Erythroblast (primary cell): Measurements from ENCODE around the gene NDEL1.

Experiments used
- DNase-seq, 2 experiments: peaks; one replicate each; lab custom pipeline; 2025; lab: John Stamatoyannopoulos, UW
- GATA1 ChIP-seq: IDR thresholded peaks from 2 replicates; pipeline ENCODE4 v1.6.1; 2011; ENCODE audit warnings: low read depth, mild to moderate bottlenecking, control low read depth, low read length, moderate library complexity
- POLR2A ChIP-seq: IDR thresholded peaks from 2 replicates; pipeline ENCODE4 v1.6.1; 2011; ENCODE audit warnings: mild to moderate bottlenecking, low read length

NDEL1 gene

GRCh38 chr17:8405499-8406016, 30.1 kb upstream of the NDEL1 start:
- no peak for DNase-seq
- TF ChIP-seq POLR2A (no peak), GATA1 (no peak)

GRCh38 chr17:8406174-8406573, 29.5 kb upstream of the NDEL1 start:
- DNase-seq: no peak
- TF ChIP-seq POLR2A (no peak), GATA1 (no peak)

- no peak for TF ChIP-seq POLR2A
- no peak for TF ChIP-seq GATA1
- DNase-seq: no peak
Observed at GRCh38 chr17:8408371-8408770, 27.3 kb upstream of the NDEL1 start.

- TF ChIP-seq GATA1 (no peak), POLR2A (no peak)
- peak; percentile 83 to 92 for DNase-seq
Observed at GRCh38 chr17:8409966-8410882, 25.5 kb upstream of the NDEL1 start.

GRCh38 chr17:8410883-8411238, 24.8 kb upstream of the NDEL1 start:
- TF ChIP-seq POLR2A: no peak
- no peak for TF ChIP-seq GATA1
- no peak for DNase-seq

DNA sequence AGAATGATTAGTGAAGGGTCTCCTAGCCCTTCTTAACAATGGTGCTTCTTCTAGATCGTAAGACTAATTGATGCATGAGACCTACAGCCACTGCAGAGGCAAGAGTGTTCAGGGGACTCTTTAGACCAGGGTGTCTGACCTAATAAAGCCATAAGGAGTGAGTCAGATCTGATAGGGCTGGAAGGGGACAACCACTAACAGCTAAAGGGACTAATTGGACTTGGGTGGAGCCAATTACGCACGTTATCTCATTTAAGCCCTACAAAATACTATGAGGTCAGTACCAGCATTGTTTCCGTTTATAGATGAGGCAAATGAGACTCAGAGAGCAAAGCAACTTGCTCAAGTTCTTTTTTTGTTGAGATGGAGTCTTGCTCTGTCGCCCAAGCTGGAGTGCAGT, 23.6 kb upstream of the NDEL1 start:
- peak; percentile 72 for TF ChIP-seq POLR2A
- peak; percentile 57 for TF ChIP-seq GATA1
- DNase-seq: peak; percentile 90 to 93

DNA sequence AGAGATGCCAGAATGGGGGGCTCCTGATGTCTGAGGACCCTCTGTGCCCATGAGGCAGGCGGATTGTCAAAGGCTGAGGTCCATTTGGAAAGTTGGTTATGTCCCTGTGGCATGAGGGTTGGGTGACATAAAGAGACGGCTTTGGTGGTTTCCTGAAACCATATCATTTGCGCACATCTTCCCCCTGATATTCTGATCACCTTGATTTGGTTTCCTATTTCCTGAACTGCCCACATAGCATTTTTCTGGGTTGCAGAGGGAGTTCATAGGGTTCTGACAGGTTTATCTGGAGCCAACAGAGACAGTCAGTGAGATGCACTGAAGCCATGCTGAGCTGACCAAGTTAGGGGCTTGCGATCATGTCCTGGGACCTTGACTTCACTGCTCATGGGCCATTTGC, 22.4 kb upstream of the NDEL1 start:
- TF ChIP-seq GATA1: no peak
- no peak for TF ChIP-seq POLR2A
- DNase-seq: peak; percentile 49 to 50

DNA sequence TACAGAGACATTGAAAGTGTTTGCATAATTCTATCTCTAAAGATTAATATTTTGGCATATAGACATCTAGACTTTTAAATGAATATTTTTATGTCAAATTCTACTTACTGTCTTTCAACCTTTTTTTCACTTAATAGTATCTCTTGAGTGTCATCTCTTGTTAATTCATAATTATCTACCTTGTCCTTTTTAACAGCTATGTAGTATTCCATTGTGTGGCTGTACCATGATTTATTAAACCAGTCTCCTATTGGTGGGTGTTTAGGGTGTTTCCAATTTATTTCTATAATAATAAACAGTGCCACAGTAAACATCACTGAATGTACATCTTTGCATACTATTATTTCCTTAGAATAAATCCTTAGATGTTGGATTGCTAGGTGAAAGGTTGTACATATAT, 21.7 kb upstream of the NDEL1 start:
- TF ChIP-seq GATA1 (no peak), POLR2A (no peak)

GRCh38 chr17:8417806-8418205, 17.9 kb upstream of the NDEL1 start:
- TF ChIP-seq POLR2A: no peak
- TF ChIP-seq GATA1: no peak
- DNase-seq: peak; percentile 34 to 55

More for the DNA sequence above, 21.7 kb upstream of the NDEL1 start:
- DNase-seq: no peak

- no peak for TF ChIP-seq POLR2A
- no peak for DNase-seq
Observed at GRCh38 chr17:8418471-8418870, 17.2 kb upstream of the NDEL1 start.

GRCh38 chr17:8419305-8419704, 16.4 kb upstream of the NDEL1 start:
- TF ChIP-seq POLR2A: no peak
- DNase-seq: peak in 1 of 2 experiments; percentile 32

GRCh38 chr17:8420041-8420934, 15.4 kb upstream of the NDEL1 start:
- peak; percentile 95 to 97 for DNase-seq
- TF ChIP-seq POLR2A (peak; percentile 17), GATA1 (no peak)

DNA sequence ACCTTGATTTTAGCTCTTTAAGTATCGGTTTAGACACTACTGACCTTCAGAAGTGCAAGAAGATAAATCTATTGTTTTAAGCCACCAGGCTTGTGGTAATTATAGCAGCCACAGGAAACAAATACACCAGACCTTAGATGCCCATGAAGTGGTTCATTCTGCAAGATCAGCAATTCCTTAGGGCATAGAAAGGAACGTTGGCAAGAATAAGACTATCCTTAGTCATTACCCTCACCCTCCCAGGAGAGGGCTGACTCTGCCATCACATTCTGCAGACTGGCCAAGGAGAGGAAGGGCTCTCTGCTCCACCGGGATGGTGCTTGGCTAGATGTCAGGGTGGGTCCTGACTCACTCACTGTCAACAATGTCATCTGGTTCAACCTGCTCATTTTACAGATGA, 14.1 kb upstream of the NDEL1 start:
- no peak for DNase-seq
- no peak for TF ChIP-seq POLR2A
- no peak for TF ChIP-seq GATA1

DNA sequence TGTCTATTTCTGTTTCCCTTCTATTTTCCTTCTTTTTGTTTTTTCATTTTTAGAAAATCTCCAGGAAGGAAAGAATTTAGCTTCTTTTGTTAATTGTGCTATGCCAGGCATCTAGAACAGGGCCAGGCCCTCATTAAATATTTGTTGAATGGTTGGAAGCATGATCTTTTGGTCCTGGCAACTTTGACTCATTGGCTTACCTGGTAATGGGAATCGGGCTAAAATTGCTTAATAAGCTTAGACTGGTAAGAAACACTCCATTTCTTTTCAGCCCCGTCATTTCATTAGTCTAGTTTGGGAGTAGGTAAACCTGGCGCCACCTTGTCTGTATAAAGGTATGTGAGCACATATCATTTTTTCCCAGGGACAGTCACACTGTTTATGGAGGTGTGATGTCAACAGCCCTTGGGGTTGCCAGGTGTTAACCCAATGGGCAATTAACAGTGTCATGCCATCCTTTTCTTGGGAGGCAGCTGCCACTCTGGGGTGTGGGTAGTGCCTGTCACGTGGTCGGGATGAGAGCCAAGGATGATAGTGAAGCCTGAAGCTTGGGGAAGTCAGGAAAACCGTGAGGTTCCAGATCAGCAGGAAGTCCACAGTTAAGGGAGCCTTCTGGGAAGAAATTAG, 9.5 kb upstream of the NDEL1 start:
- DNase-seq: no peak

More for the DNA sequence above, 9.5 kb upstream of the NDEL1 start:
- TF ChIP-seq GATA1 (no peak), POLR2A (no peak)
